Posterior cingulate gyrus (tissue), 11 donors: Measurements from ENCODE around the gene DCST2.
A peak's percentile ranks its signal among the peaks of the same experiment; 100 is the strongest.

ENCODE experiments used
- DNase-seq, 10 donors: peaks; one replicate each; pipeline versions ENCODE4 v3.0.0 to v3.0.0-alpha.2; 2020 to 2021; ENCODE audit warnings: mixed read lengths in 3 of 10
- intact Hi-C: fragments of 100-400 bp; cut with DNase I; formaldehyde crosslinking; loops from one replicate; pipeline ENCODE4 v1.15.1; 2023

Gene DCST2

GRCh38 chr1:155034318-155035208, 982 bp upstream of the DCST2 start:
- no peak for DNase-seq
- intact Hi-C loops, result no loop called here

GRCh38 chr1:155032886-155033285, 695 bp downstream of the DCST2 start:
- intact Hi-C loops, result no loop called here

GRCh38 chr1:155030899-155031298, 2.7 kb downstream of the DCST2 start:
- intact Hi-C loops, result no loop called here
- DNase-seq, result no peak

More at GRCh38 chr1:155032886-155033285, 695 bp downstream of the DCST2 start:
- no peak for DNase-seq

GRCh38 chr1:155030243-155030795, 3.3 kb downstream of the DCST2 start:
- DNase-seq, result no peak

GRCh38 chr1:155029513-155030242, 3.9 kb downstream of the DCST2 start:
- DNase-seq, result no peak
- intact Hi-C loops, result no loop called here

More at GRCh38 chr1:155030243-155030795, 3.3 kb downstream of the DCST2 start:
- intact Hi-C loops, result no loop called here

- intact Hi-C loops, result no loop called here
- no peak for DNase-seq
Measured at GRCh38 chr1:155026588-155026987, 7.0 kb downstream of the DCST2 start.

GRCh38 chr1:155026154-155026553, 7.4 kb downstream of the DCST2 start:
- intact Hi-C loops, result no loop called here
- DNase-seq, result no peak

GRCh38 chr1:155024315-155024714, 9.3 kb downstream of the DCST2 start:
- intact Hi-C loops, result no loop called here
- no peak for DNase-seq

GRCh38 chr1:155023627-155024026, 10.0 kb downstream of the DCST2 start:
- no peak for DNase-seq
- intact Hi-C loops, result no loop called here

GRCh38 chr1:155022927-155023236, 10.7 kb downstream of the DCST2 start:
- intact Hi-C loops, result no loop called here

GRCh38 chr1:155022136-155022926, 11.2 kb downstream of the DCST2 start:
- DNase-seq, result no peak
- intact Hi-C loops, result no loop called here

More at GRCh38 chr1:155022927-155023236, 10.7 kb downstream of the DCST2 start:
- no peak for DNase-seq

- intact Hi-C loops, result loop anchor here (5.0 kb wide), 1 partner anchor 57 kb away; the partner anchor contains the start of gene PYGO2
- DNase-seq, result peak in 1 of 10 donors; percentile 36
Measured at GRCh38 chr1:155019377-155020245, 14.0 kb downstream of the DCST2 start.

GRCh38 chr1:155018617-155019348, 14.8 kb downstream of the DCST2 start:
- DNase-seq, result no peak
- intact Hi-C loops, result loop anchor here (5.0 kb wide), 1 partner anchor 56 kb away; the partner anchor contains the start of gene PYGO2

- intact Hi-C loops, result loop anchor here (5.0 kb wide), 1 partner anchor 56 kb away; the partner anchor contains the start of gene PYGO2
- DNase-seq, result no peak
Measured at GRCh38 chr1:155017946-155018316, 15.7 kb downstream of the DCST2 start.

GRCh38 chr1:155017041-155017945, 16.3 kb downstream of the DCST2 start:
- DNase-seq, result peak; percentile 75 to 98 (median 88)
- intact Hi-C loops, result loop anchor here (5.0 kb wide), 1 partner anchor 55 kb away; the partner anchor contains the start of gene PYGO2

- DNase-seq, result no peak
- intact Hi-C loops, result loop anchor here (5.0 kb wide), 1 partner anchor 54 kb away; the partner anchor contains the start of gene PYGO2
Measured at GRCh38 chr1:155016231-155016831, 17.2 kb downstream of the DCST2 start.
